SK-N-SH (cell line): ENCODE data around the gene MACROD2. TPM values are rescaled to one million over a fixed set of nuclear protein-coding genes. Genes with fewer than 3 reads are reported as not detected.

Experiments used
- CTCF ChIA-PET: fragments of 300-600, 350-600 bp; formaldehyde crosslinking; extraction: SDS; loops from one replicate; lab custom pipeline; 2021; lab: Yijun Ruan, JAX
- POLR2A ChIA-PET: fragments of 350-600 bp; sonication (Branson Sonifier 250); formaldehyde crosslinking; extraction: SDS; loops from one replicate; lab custom pipeline; 2020; ENCODE audit warnings: antibody characterized with exemption, inconsistent platforms; lab: Yijun Ruan, JAX
- DNase-seq: peaks from one replicate; pipeline ENCODE4 v3.0.0; 2012
- H2AFZ ChIP-seq: fragments of 200-600 bp; sonication (generic); 2 replicates; pipeline ENCODE4 v1.8.1; 2016; ENCODE audit warnings: antibody characterized with exemption, mild to moderate bottlenecking, low read depth
- H3F3A ChIP-seq: fragments of 200-600 bp; sonication (generic); replicated peaks from 2 replicates; pipeline ENCODE3; 2016; ENCODE audit warnings: antibody characterized with exemption, mild to moderate bottlenecking; ENCODE audit not compliant: insufficient read depth
- H3K27ac ChIP-seq, 2 experiments: fragments of 200-500 bp in 1 of 2; fragments of 200-600 bp in 1 of 2; sonication (Bioruptor generic) in 1 of 2; sonication (generic), shearing (Covaris generic) in 1 of 2; 2 replicates each; pipeline versions ENCODE4 v1.5.1 to v1.6.1; 2014 to 2016; ENCODE audit warnings: low read depth in 2 of 2, inconsistent platforms in 1 of 2, low read length in 1 of 2, mild to moderate bottlenecking in 1 of 2, mixed read lengths in 1 of 2
- H3K27me3 ChIP-seq: fragments of 200-600 bp; sonication (generic), shearing (Covaris generic); 2 replicates; pipeline ENCODE4 v1.6.1; 2016; ENCODE audit warnings: mixed run types; ENCODE audit not compliant: insufficient read depth
- H3K36me3 ChIP-seq, 2 experiments: fragments of 200-500 bp in 1 of 2; fragments of 200-600 bp in 1 of 2; sonication (Bioruptor generic) in 1 of 2; sonication (generic) in 1 of 2; replicated peaks in 1 of 2; 2 replicates each; pipeline versions ENCODE3 to v1.5.1; 2014 to 2016; ENCODE audit warnings: low read length in 1 of 2, mild to moderate bottlenecking in 1 of 2; ENCODE audit not compliant: insufficient read depth in 2 of 2, control insufficient read depth in 1 of 2
- H3K4me1 ChIP-seq, 2 experiments: fragments of 200-500 bp in 1 of 2; fragments of 200-600 bp in 1 of 2; sonication (Bioruptor generic) in 1 of 2; sonication (generic), shearing (Covaris generic) in 1 of 2; 2 replicates each; pipeline versions ENCODE4 v1.5.1 to v1.6.1; 2014 to 2016; ENCODE audit warnings: low read depth in 1 of 2, low read length in 1 of 2, mixed run types in 1 of 2; ENCODE audit not compliant: insufficient read depth in 2 of 2, control insufficient read depth in 1 of 2
- H3K4me2 ChIP-seq: fragments of 200-600 bp; sonication (generic), shearing (Covaris generic); 2 replicates; pipeline ENCODE4 v1.6.1; 2017; ENCODE audit warnings: mixed run types
- H3K4me3 ChIP-seq, 2 experiments: fragments of 200-500 bp in 1 of 2; fragments of 200-600 bp in 1 of 2; sonication (Bioruptor generic) in 1 of 2; sonication (generic), shearing (Covaris generic) in 1 of 2; 2 replicates each; pipeline versions ENCODE4 v1.5.1 to v1.8.1; 2014 to 2016; ENCODE audit warnings: low read depth in 2 of 2, inconsistent platforms in 1 of 2, low read length in 1 of 2, mild to moderate bottlenecking in 1 of 2, mixed read lengths in 1 of 2, moderate library complexity in 1 of 2
- H3K79me2 ChIP-seq: fragments of 200-600 bp; sonication (generic); 2 replicates; pipeline ENCODE4 v1.8.1; 2017; ENCODE audit warnings: mild to moderate bottlenecking; ENCODE audit not compliant: insufficient read depth
- H3K9ac ChIP-seq: fragments of 200-600 bp; sonication (generic); 2 replicates; pipeline ENCODE4 v1.6.1; 2017; ENCODE audit warnings: mixed run types
- H3K9me2 ChIP-seq: fragments of 200-600 bp; sonication (generic); 2 replicates; pipeline ENCODE4 v1.6.1; 2017; ENCODE audit warnings: mixed run types
- H3K9me3 ChIP-seq: fragments of 200-600 bp; sonication (generic); 2 replicates; pipeline ENCODE4 v1.6.1; 2017; ENCODE audit warnings: mixed run types, mild to moderate bottlenecking, moderate library complexity
- H4K20me1 ChIP-seq: fragments of 200-600 bp; sonication (generic); 2 replicates; pipeline ENCODE4 v1.6.1; 2017; ENCODE audit warnings: mild to moderate bottlenecking, mixed run types; ENCODE audit not compliant: insufficient read depth
- EZH2phosphoT487 ChIP-seq: fragments of 200-600 bp; sonication (generic); IDR thresholded peaks from 2 replicates; pipeline ENCODE4 v1.6.1; 2017; ENCODE audit warnings: low read depth, mixed run types, mild to moderate bottlenecking, antibody characterized with exemption, moderate library complexity, borderline replicate concordance
- FOSL2 ChIP-seq: IDR thresholded peaks from 2 replicates; pipeline ENCODE4 v1.4.0; 2012; ENCODE audit warnings: low read depth, mild to moderate bottlenecking, moderate library complexity, borderline replicate concordance
- FOXJ3 ChIP-seq: sonication (generic); formaldehyde crosslinking; IDR thresholded peaks from 2 replicates; pipeline ENCODE4 v1.5.1; 2020; ENCODE audit warnings: mild to moderate bottlenecking, missing genetic modification reagents
- GABPA ChIP-seq: IDR thresholded peaks from 2 replicates; pipeline ENCODE4 v1.4.0; 2012; ENCODE audit warnings: low read depth, mild to moderate bottlenecking
- GATA2 ChIP-seq: sonication (generic); formaldehyde crosslinking; IDR thresholded peaks from 2 replicates; pipeline ENCODE4 v1.5.0; 2020; ENCODE audit warnings: mild to moderate bottlenecking, missing genetic modification reagents
- RFX5 ChIP-seq: IDR thresholded peaks from 2 replicates; pipeline ENCODE4 v1.6.1; 2012; ENCODE audit warnings: mild to moderate bottlenecking, improper control_type of control experiment, low read length
- RXRA ChIP-seq: IDR thresholded peaks from 2 replicates; pipeline ENCODE4 v1.4.0; 2012; ENCODE audit warnings: low read depth, mild to moderate bottlenecking, borderline replicate concordance
- SIN3A ChIP-seq: IDR thresholded peaks from 2 replicates; pipeline ENCODE4 v1.6.1; 2012; ENCODE audit warnings: low read depth, mild to moderate bottlenecking, low read length, moderate library complexity, borderline replicate concordance
- YY1 ChIP-seq: IDR thresholded peaks from 2 replicates; pipeline ENCODE4 v1.4.0; 2012; ENCODE audit warnings: low read depth, mild to moderate bottlenecking
- WGBS: methylation state at CpG from one replicate; pipeline ENCODE4 v1.1.6; 2017; ENCODE audit warnings: low lambda C conversion rate; 5-methylcytosine and 5-hydroxymethylcytosine counted together
- polyA plus RNA-seq, 3 experiments: library from polyadenylated mRNA; depleted of rRNA; stranded (reverse); fragments of >200 nt; gene quantifications; 2 replicates each; pipeline ENCODE4 v1.2.3, GENCODE V29; 2012
- TF ChIP-seq, protein P1 (sequence below): IDR thresholded peaks from 2 replicates; pipeline ENCODE4 v1.4.0; 2012; ENCODE audit warnings: low read depth, borderline replicate concordance
- TF ChIP-seq, protein P2 (sequence below): IDR thresholded peaks from 2 replicates; pipeline ENCODE4 v1.6.1; 2012; ENCODE audit warnings: mild to moderate bottlenecking, low read depth, low read length, moderate library complexity
- TF ChIP-seq, protein P3 (sequence below): fragments of 150-350 bp; IDR thresholded peaks from 2 replicates; pipeline ENCODE4 v1.6.1; 2016; ENCODE audit warnings: mild to moderate bottlenecking, low read depth, low read length

MACROD2 gene
- polyA plus RNA-seq, 1 of the 3 experiments (the other 2 are of a cell fraction), result 0.33 TPM

DNA sequence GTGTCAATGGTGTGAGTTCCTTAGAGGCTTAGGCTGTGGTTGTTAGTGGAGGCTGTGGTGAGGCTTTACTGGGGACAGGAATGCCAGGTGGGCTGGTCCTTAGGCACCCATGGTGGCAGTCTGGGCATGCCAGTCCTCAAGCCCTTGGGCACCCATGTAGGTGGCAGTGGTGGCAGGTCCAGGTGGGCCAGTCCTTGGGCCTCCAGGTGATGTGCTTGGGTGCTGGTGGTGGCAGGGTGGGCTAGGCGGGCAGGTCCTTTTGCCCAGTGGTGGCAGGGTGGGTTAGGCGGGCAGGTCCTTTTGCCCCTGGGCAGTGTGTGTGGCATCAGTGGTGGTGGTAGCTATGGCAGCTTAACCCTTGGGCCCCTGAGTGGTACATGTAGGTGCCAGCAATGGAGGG lies 208.3 kb downstream of the MACROD2 start:
- no peaks in the 10 kb centered on the region for H3F3A ChIP-seq
- no peak for DNase-seq
- no peaks in the 10 kb centered on the region for H3K79me2 ChIP-seq
- H3K27me3 ChIP-seq, result no peaks in the 10 kb centered on the region
- H3K36me3 ChIP-seq, result no peaks in the 10 kb centered on the region
- H3K4me1 ChIP-seq, result no peaks in the 10 kb centered on the region
- H4K20me1 ChIP-seq, result no peaks in the 10 kb centered on the region
- 70% methylated on average over 2 of the region's 2 CpGs for WGBS
- no peaks in the 10 kb centered on the region for H3K9me3 ChIP-seq
- no peak overlapping the region for H3K27ac ChIP-seq
- CTCF ChIA-PET, result no interaction called here
- no peak overlapping the region for H2AFZ ChIP-seq
- H3K4me3 ChIP-seq, result no peak overlapping the region
- no peaks in the 10 kb centered on the region for H3K9me2 ChIP-seq
- TF ChIP-seq RXRA (no peak), FOSL2 (no peak), GABPA (no peak), FOXJ3 (no peak)
- TF ChIP-seq, all 33 proteins: peak for 0
- POLR2A ChIA-PET, result no interaction called here
- Histone ChIP-seq H3K4me2 (no peak overlapping the region), H3K9ac (no peak overlapping the region)

DNA sequence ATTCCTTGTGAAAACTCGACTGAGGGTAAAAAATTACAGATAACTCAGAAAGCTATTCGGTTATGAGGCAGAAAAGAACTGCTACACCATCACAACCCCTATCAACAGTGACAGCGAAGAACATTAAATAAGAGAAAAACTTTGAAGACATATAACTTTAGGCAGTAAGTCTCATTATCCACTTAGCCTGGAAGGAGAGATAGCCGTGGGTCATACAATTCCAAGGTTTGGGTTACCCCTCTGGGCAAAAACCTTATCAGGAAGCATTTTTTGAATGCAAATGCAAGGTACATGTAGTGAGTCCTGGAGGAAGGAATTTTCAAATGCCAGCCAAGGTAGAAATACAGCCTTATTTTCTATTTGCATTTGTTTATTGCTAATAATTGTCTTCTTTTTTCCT lies 212.3 kb downstream of the MACROD2 start:
- H3F3A ChIP-seq, result no peaks in the 10 kb centered on the region
- POLR2A ChIA-PET, result no interaction called here
- no peak overlapping the region for H3K4me3 ChIP-seq
- no peak overlapping the region for H3K9ac ChIP-seq
- H2AFZ ChIP-seq, result no peak overlapping the region
- CTCF ChIA-PET, result interaction anchor here (1.7 kb wide), 1 partner anchor 18 kb away, joined by 6 read pairs; no protein-coding TSS in a partner anchor
- H3K4me2 ChIP-seq, result no peak overlapping the region
- H3K9me2 ChIP-seq, result no peaks in the 10 kb centered on the region
- no peak for DNase-seq
- no peaks in the 10 kb centered on the region for H4K20me1 ChIP-seq
- no peaks in the 10 kb centered on the region for H3K4me1 ChIP-seq
- H3K79me2 ChIP-seq, result no peaks in the 10 kb centered on the region
- no peaks in the 10 kb centered on the region for H3K9me3 ChIP-seq
- TF ChIP-seq RFX5, result no peak
- no peak for TF ChIP-seq FOSL2
- TF ChIP-seq, protein P1, sequence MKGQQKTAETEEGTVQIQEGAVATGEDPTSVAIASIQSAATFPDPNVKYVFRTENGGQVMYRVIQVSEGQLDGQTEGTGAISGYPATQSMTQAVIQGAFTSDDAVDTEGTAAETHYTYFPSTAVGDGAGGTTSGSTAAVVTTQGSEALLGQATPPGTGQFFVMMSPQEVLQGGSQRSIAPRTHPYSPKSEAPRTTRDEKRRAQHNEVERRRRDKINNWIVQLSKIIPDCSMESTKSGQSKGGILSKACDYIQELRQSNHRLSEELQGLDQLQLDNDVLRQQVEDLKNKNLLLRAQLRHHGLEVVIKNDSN, result no peak
- no peak for TF ChIP-seq GATA2 (CRISPR knock-in tag)
- WGBS, result 23% methylated on average over 4 of the region's 4 CpGs
- H3K27me3 ChIP-seq, result no peaks in the 10 kb centered on the region
- no peak overlapping the region for H3K27ac ChIP-seq
- no peaks in the 10 kb centered on the region for H3K36me3 ChIP-seq

DNA sequence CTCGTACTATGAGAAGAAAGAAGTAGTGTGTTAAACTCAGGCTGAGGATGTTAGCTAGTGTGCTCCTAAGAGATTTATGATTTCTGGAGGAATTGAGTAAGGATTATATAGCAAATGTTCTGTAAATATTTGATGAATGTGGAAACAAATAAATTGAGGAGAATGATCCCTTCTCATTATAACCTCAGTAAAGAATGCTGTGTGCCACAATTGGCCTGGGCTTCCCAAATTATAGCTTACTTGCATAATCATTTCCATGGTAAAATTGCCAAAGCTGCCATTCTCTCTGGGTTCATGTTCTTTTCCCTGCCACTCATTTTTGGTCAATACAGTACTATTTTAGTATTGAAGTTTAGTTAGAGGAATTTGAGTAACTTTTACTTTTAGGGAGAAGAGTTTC lies 213.6 kb downstream of the MACROD2 start:
- no peaks in the 10 kb centered on the region for H3K79me2 ChIP-seq
- no peaks in the 10 kb centered on the region for H3K36me3 ChIP-seq
- H2AFZ ChIP-seq, result no peak overlapping the region
- ChIA-PET POLR2A (no interaction called here), CTCF (interaction anchor here (1.7 kb wide), 1 partner anchor 19 kb away, joined by 6 read pairs; no protein-coding TSS in a partner anchor)
- H3K4me1 ChIP-seq, result no peaks in the 10 kb centered on the region
- H3K4me3 ChIP-seq, result no peak overlapping the region
- no peaks in the 10 kb centered on the region for H4K20me1 ChIP-seq
- H3K9me2 ChIP-seq, result no peaks in the 10 kb centered on the region
- no peak overlapping the region for H3K9ac ChIP-seq
- 83% methylated on average over 1 of the region's 1 CpG for WGBS
- H3K27ac ChIP-seq, result no peak overlapping the region
- H3K9me3 ChIP-seq, result no peaks in the 10 kb centered on the region
- TF ChIP-seq EZH2phosphoT487 (no peak), SIN3A (no peak), RFX5 (no peak), YY1 (no peak), FOXJ3 (no peak)
- TF ChIP-seq, protein P2, sequence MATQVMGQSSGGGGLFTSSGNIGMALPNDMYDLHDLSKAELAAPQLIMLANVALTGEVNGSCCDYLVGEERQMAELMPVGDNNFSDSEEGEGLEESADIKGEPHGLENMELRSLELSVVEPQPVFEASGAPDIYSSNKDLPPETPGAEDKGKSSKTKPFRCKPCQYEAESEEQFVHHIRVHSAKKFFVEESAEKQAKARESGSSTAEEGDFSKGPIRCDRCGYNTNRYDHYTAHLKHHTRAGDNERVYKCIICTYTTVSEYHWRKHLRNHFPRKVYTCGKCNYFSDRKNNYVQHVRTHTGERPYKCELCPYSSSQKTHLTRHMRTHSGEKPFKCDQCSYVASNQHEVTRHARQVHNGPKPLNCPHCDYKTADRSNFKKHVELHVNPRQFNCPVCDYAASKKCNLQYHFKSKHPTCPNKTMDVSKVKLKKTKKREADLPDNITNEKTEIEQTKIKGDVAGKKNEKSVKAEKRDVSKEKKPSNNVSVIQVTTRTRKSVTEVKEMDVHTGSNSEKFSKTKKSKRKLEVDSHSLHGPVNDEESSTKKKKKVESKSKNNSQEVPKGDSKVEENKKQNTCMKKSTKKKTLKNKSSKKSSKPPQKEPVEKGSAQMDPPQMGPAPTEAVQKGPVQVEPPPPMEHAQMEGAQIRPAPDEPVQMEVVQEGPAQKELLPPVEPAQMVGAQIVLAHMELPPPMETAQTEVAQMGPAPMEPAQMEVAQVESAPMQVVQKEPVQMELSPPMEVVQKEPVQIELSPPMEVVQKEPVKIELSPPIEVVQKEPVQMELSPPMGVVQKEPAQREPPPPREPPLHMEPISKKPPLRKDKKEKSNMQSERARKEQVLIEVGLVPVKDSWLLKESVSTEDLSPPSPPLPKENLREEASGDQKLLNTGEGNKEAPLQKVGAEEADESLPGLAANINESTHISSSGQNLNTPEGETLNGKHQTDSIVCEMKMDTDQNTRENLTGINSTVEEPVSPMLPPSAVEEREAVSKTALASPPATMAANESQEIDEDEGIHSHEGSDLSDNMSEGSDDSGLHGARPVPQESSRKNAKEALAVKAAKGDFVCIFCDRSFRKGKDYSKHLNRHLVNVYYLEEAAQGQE, result no peak
- TF ChIP-seq, protein P3, sequence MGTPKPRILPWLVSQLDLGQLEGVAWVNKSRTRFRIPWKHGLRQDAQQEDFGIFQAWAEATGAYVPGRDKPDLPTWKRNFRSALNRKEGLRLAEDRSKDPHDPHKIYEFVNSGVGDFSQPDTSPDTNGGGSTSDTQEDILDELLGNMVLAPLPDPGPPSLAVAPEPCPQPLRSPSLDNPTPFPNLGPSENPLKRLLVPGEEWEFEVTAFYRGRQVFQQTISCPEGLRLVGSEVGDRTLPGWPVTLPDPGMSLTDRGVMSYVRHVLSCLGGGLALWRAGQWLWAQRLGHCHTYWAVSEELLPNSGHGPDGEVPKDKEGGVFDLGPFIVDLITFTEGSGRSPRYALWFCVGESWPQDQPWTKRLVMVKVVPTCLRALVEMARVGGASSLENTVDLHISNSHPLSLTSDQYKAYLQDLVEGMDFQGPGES, result no peak
- no peak for DNase-seq
- no peak overlapping the region for H3K4me2 ChIP-seq
- H3K27me3 ChIP-seq, result no peaks in the 10 kb centered on the region
- no peaks in the 10 kb centered on the region for H3F3A ChIP-seq
